Heart right ventricle (tissue), 16 donors: ENCODE results near the gene PSKH1. TPM values are rescaled to one million over a fixed set of nuclear protein-coding genes. Genes with fewer than 3 reads are reported as not detected.

ENCODE experiments used
- ATAC-seq, 8 donors: fragments of 200-7000 bp; cut with Tn5 transposase; one replicate each; pipeline ENCODE4 v1.9.1; 2020; ENCODE audit warnings: mild to moderate bottlenecking in 8 of 8, moderate library complexity in 8 of 8, moderate number of reproducible peaks in 1 of 8
- DNase-seq, 2 donors: peaks; one replicate each; pipeline ENCODE4 v3.0.0-alpha.2; 2020
- H3K27ac ChIP-seq, 10 donors: fragments of 200-600 bp; sonication (generic) in 2 of 10; one replicate each; pipeline versions ENCODE4 v1.5.0 to v1.8.0; 2020 to 2022; ENCODE audit warnings: mild to moderate bottlenecking in 3 of 10
- H3K27me3 ChIP-seq, 7 donors: fragments of 200-600 bp; one replicate each; pipeline ENCODE4 v1.8.0; 2021 to 2022; ENCODE audit warnings: mild to moderate bottlenecking in 2 of 7
- H3K36me3 ChIP-seq, 9 donors: fragments of 200-600 bp; sonication (generic) in 1 of 9; one replicate each; pipeline versions ENCODE4 v1.5.0 to v1.8.0; 2020 to 2022; ENCODE audit warnings: mild to moderate bottlenecking in 2 of 9
- H3K4me1 ChIP-seq, 9 donors: fragments of 200-600 bp; sonication (generic) in 1 of 9; one replicate each; pipeline versions ENCODE4 v1.5.0 to v1.8.0; 2020 to 2022; ENCODE audit warnings: mild to moderate bottlenecking in 4 of 9
- H3K4me3 ChIP-seq, 10 donors: fragments of 200-600 bp; sonication (generic) in 2 of 10; one replicate each; pipeline versions ENCODE4 v1.5.0 to v1.8.0; 2020 to 2022; ENCODE audit warnings: mild to moderate bottlenecking in 7 of 10, moderate library complexity in 2 of 10
- H3K9me3 ChIP-seq, 11 donors: fragments of 200-600 bp in 10 of 11; sonication (generic) in 2 of 11; one replicate each; pipeline versions ENCODE4 v1.5.0 to v1.8.0; 2013 to 2022; ENCODE audit warnings: mild to moderate bottlenecking in 2 of 11, control low read depth in 1 of 11, moderate library complexity in 1 of 11
- WGBS, 2 donors: extraction: QIAGEN DNeasy Blood & Tissue Kit; methylation state at CpG; one replicate each; pipeline ENCODE4 v1.1.7; 2013; ENCODE audit warnings: inconsistent platforms in 1 of 2; 5-methylcytosine and 5-hydroxymethylcytosine counted together
- intact Hi-C, 10 donors: fragments of 100-400 bp; cut with DNase I; formaldehyde crosslinking; loops; one replicate each; pipeline versions ENCODE4 v1.11.1 to v1.14.2; 2022
- polyA plus RNA-seq, 2 donors: library from polyadenylated mRNA; stranded (reverse); fragments of 200-250 nt; gene quantifications; one replicate each; pipeline ENCODE4 v1.2.3, GENCODE V29; 2013
- total RNA-seq, 10 donors: library from RNA; stranded (reverse); fragmentation: NEBNext Ultra II Directional in 3 of 10; extraction: Animal tissue kit (Norgen Biotek cat#: 25700) in 3 of 10; gene quantifications; one replicate each; pipeline versions ENCODE4 v1.2.1 to v1.2.4, GENCODE V29; 2021 to 2023
- TF ChIP-seq, protein P1 (sequence below), 9 donors: fragments of 200-600 bp; sonication (generic) in 2 of 9; IDR thresholded peaks; one replicate each; pipeline versions ENCODE4 v1.5.0 to v1.8.0; 2021 to 2022; ENCODE audit warnings: antibody characterized with exemption in 9 of 9, mild to moderate bottlenecking in 5 of 9, moderate library complexity in 1 of 9
- donor health status: Arrhythmogenic right ventricular cardiomyopathy.
- donor health status: ischemic (EF 13 %, LVEDD 7.1; RV severe dilation, severe dysfunction).
- donor health status: healthy with polysubstance abuse.
- donor health status: DM: no; HTN: yes; CAD: no.
- donor health status: DM: no; HTN: no; CAD: no.
- donor health status: ischemic (EF 25% LVEDD 6.9; RV normal size, moderate dysfunction).
- donor health status: ischemic (EF 25% LVEDD 5.7; RV mildly dilated, moderate dysfunction).
- donor health status: healthy.
- donor health status: DM: yes; HTN: yes; CAD: no.
- donor health status: Ischemic cardiomyopathy.
- donor health status: ischemic (EF 35%, LVEDD 5.7; RV mildly dilated, moderate dysfunction).
- donor health status: nonischemic (EF 11% LVEDD 7.7; RV severe dilation, severe dysfunction).
- donor health status: DM: yes; HTN: yes; CAD: no.
- donor health status: PGD.
- donor health status: ischemic (EF 29% LVEDD 5.4; RV normal size, mild dysfunction).
- donor health status: nonischemic (EF 23%, LVEDD 6.1; RV moderate dilation, normal function).

The PSKH1 gene
- total and polyA plus RNA-seq, 12 donors, result 15.7 to 24.5 (median 20.5) TPM

GRCh38 chr16:67888331-67888730, 4.7 kb upstream of the PSKH1 start:
- Histone ChIP-seq H3K27me3 (no peaks in the 10 kb centered on the region), H3K4me1 (peaks cover 7 to 30% (median 17%) of the 10 kb centered on the region in 9 donors), H3K27ac (no peak overlapping the region), H3K36me3 (peaks cover 0 to 36% (median 8%) of the 10 kb centered on the region in 9 donors), H3K9me3 (no peaks in the 10 kb centered on the region), H3K4me3 (no peak overlapping the region)
- intact Hi-C loops, result loop anchor here in 1 of 10 donors (5.0 kb wide), 1 partner anchor 39 kb away; no protein-coding TSS in a partner anchor
- TF ChIP-seq, protein P1, sequence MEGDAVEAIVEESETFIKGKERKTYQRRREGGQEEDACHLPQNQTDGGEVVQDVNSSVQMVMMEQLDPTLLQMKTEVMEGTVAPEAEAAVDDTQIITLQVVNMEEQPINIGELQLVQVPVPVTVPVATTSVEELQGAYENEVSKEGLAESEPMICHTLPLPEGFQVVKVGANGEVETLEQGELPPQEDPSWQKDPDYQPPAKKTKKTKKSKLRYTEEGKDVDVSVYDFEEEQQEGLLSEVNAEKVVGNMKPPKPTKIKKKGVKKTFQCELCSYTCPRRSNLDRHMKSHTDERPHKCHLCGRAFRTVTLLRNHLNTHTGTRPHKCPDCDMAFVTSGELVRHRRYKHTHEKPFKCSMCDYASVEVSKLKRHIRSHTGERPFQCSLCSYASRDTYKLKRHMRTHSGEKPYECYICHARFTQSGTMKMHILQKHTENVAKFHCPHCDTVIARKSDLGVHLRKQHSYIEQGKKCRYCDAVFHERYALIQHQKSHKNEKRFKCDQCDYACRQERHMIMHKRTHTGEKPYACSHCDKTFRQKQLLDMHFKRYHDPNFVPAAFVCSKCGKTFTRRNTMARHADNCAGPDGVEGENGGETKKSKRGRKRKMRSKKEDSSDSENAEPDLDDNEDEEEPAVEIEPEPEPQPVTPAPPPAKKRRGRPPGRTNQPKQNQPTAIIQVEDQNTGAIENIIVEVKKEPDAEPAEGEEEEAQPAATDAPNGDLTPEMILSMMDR (IDR thresholded peaks at IDR 0.05), result no peak
- no peak for DNase-seq
- ATAC-seq, result no peak
- 80 to 92% methylated on average over 3 of the region's 3 CpGs for WGBS, 2 donors

DNA sequence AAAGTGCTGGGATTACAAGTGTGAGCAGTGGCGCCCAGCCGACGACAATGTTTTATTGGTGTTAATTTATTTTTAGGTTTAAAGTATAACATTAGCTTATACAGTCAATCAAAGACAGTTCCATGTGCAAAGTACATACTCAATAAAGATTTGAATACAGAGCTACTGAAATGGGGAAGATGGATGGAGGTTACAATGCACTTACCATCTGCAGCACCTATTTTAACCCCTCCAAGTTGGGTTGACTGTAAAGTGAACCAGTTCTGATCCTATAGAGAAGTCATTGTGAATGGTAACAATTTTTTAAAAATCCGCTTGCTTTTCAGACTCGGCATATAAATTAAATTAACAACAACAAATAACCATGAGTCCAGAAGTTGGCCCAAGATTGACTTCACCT, 679 bp upstream of the PSKH1 start:
- no peaks in the 10 kb centered on the region for H3K36me3 ChIP-seq
- H3K27me3 ChIP-seq, result no peaks in the 10 kb centered on the region
- peak overlapping the region in 8 of 10 donors; percentile 90 to 99 (median 98) for H3K27ac ChIP-seq
- intact Hi-C loops, result loop anchor here in 1 of 10 donors (5.0 kb wide), 1 partner anchor 50 kb away; the partner anchor contains the start of gene THAP11
- peaks cover 11 to 48% (median 45%) of the 10 kb centered on the region in 9 donors for H3K4me1 ChIP-seq
- DNase-seq (no peak), ATAC-seq (no peak)
- TF ChIP-seq, protein P1 (IDR thresholded peaks at IDR 0.05), result no peak
- H3K9me3 ChIP-seq, result no peaks in the 10 kb centered on the region
- H3K4me3 ChIP-seq, result peak overlapping the region in 9 of 10 donors; percentile 84 to 100 (median 97)
- WGBS, 2 donors, result 72% methylated on average over 5 of the region's 5 CpGs

- H3K36me3 ChIP-seq, result no peaks in the 10 kb centered on the region
- peaks cover 13 to 60% (median 53%) of the 10 kb centered on the region in 9 donors for H3K4me1 ChIP-seq
- TF ChIP-seq, protein P1 (IDR thresholded peaks at IDR 0.05), result no peak
- no peak for DNase-seq
- 19 to 20% methylated on average over 14 of the region's 14 CpGs for WGBS, 2 donors
- H3K9me3 ChIP-seq, result no peaks in the 10 kb centered on the region
- H3K4me3 ChIP-seq, result peak overlapping the region; percentile 72 to 100 (median 96)
- ATAC-seq, result no peak
- H3K27ac ChIP-seq, result peak overlapping the region; percentile 87 to 99 (median 97)
- intact Hi-C loops, result loop anchor here in 1 of 10 donors (5.0 kb wide), 1 partner anchor 52 kb away; the partner anchor contains the start of gene THAP11
- H3K27me3 ChIP-seq, result no peaks in the 10 kb centered on the region
These were observed 817 bp downstream of the PSKH1 start for GRCh38 chr16:67893743-67894399.

GRCh38 chr16:67897231-67897630, 4.2 kb downstream of the PSKH1 start:
- intact Hi-C loops, result no loop called here
- peak in 1 of 2 donors; percentile 42 for DNase-seq
- no peak overlapping the region for H3K4me3 ChIP-seq
- TF ChIP-seq, protein P1 (IDR thresholded peaks at IDR 0.05), result no peak
- peak in 3 of 8 donors; percentile 6 to 33 (median 22) for ATAC-seq
- no peaks in the 10 kb centered on the region for H3K27me3 ChIP-seq
- peaks cover 0 to 13% (median 0%) of the 10 kb centered on the region in 9 donors for H3K36me3 ChIP-seq
- WGBS, 2 donors, result 75 to 79% methylated on average over 3 of the region's 3 CpGs
- peaks cover 13 to 59% (median 50%) of the 10 kb centered on the region in 9 donors for H3K4me1 ChIP-seq
- H3K27ac ChIP-seq, result peak overlapping the region in 7 of 10 donors; percentile 10 to 55 (median 46)
- H3K9me3 ChIP-seq, result no peaks in the 10 kb centered on the region
